HepG2 (cell line): ENCODE measurements around the gene RAB28. TPM values are rescaled to one million over a fixed set of nuclear protein-coding genes. Genes with fewer than 3 reads are reported as not detected.

Experiments
- ATAC-seq: fragments of 200-7000 bp; cut with Tn5 transposase; 3 replicates; pipeline ENCODE4 v1.9.1; 2020; ENCODE audit warnings: mild to moderate bottlenecking, moderate library complexity
- BruUV-seq: library from RNA; stranded (reverse); fragments of 400-500 nt; replicated peaks from 2 replicates; lab custom pipeline; 2021; lab: Mats Ljungman, UMichigan
- CTCF ChIA-PET: fragments of 300-600 bp; formaldehyde crosslinking; extraction: SDS; loops from one replicate; lab custom pipeline; 2021; ENCODE audit warnings: low total read pairs, inconsistent platforms, low intra/inter-chr PET ratio; lab: Yijun Ruan, JAX
- POLR2A ChIA-PET: fragments of 350-600 bp; sonication (Branson Sonifier 250); formaldehyde crosslinking; loops from one replicate; lab custom pipeline; 2020; ENCODE audit warnings: antibody characterized with exemption, inconsistent platforms; lab: Yijun Ruan, JAX
- DNase-seq: peaks from one replicate; pipeline ENCODE4 v3.0.0-alpha.2; 2015; ENCODE audit warnings: low spot score
- FAIRE-seq: peaks from 3 replicates; lab custom pipeline; 2011; peaks lifted over from hg19 to GRCh38; lab: Jason Lieb, UNC
- H2AFZ ChIP-seq: one replicate; pipeline ENCODE4 v1.6.1; 2011; ENCODE audit warnings: low read length, inconsistent platforms
- H3K27ac ChIP-seq: fragments of 300-600 bp; 3 replicates; pipeline ENCODE4 v1.8.0; 2011; ENCODE audit warnings: mixed run types, mild to moderate bottlenecking, mixed read lengths, low read length, inconsistent platforms; ENCODE audit not compliant: insufficient read depth; ENCODE audit errors: extremely low read length
- H3K27me3 ChIP-seq, 2 experiments: fragments of 200-600 bp in 1 of 2; 2 replicates in 1 of 2; 3 replicates in 1 of 2; pipeline versions ENCODE4 v1.6.0 to v1.8.0; 2011; ENCODE audit warnings: low read length in 2 of 2, mild to moderate bottlenecking in 2 of 2, moderate library complexity in 2 of 2, inconsistent platforms in 1 of 2; ENCODE audit not compliant: insufficient read depth in 2 of 2, control insufficient read depth in 1 of 2
- H3K36me3 ChIP-seq, 2 experiments: fragments of 200-600 bp in 1 of 2; replicated peaks in 1 of 2; 2 replicates in 1 of 2; 3 replicates in 1 of 2; pipeline versions ENCODE4 v1.5.1 to v1.8.0; 2011; ENCODE audit warnings: low read length in 2 of 2, inconsistent platforms in 1 of 2; ENCODE audit not compliant: insufficient read depth in 2 of 2, control insufficient read depth in 1 of 2
- H3K4me1 ChIP-seq: 2 replicates; pipeline ENCODE4 v1.5.1; 2012; ENCODE audit warnings: low read length, inconsistent platforms; ENCODE audit not compliant: insufficient read depth
- H3K4me2 ChIP-seq: 2 replicates; pipeline ENCODE4 v1.6.0; 2011; ENCODE audit warnings: low read depth, low read length, inconsistent platforms
- H3K4me3 ChIP-seq, 3 experiments: fragments of 200-600 bp in 1 of 3; sonication (generic), shearing (Covaris generic) in 1 of 3; replicated peaks in 1 of 3; 2 replicates each; pipeline ENCODE4 v1.5.1; 2011 to 2016; ENCODE audit warnings: low read length in 3 of 3, inconsistent platforms in 2 of 3, low read depth in 2 of 3, mild to moderate bottlenecking in 2 of 3, control low read depth in 1 of 3, mixed read lengths in 1 of 3; ENCODE audit not compliant: insufficient read depth in 1 of 3
- H3K79me2 ChIP-seq: one replicate; pipeline ENCODE4 v1.6.1; 2011; ENCODE audit warnings: low read length, inconsistent platforms; ENCODE audit not compliant: insufficient read depth
- H3K9ac ChIP-seq: 2 replicates; pipeline ENCODE4 v1.6.0; 2011; ENCODE audit warnings: mild to moderate bottlenecking, low read depth, low read length, inconsistent platforms; ENCODE audit not compliant: insufficient read depth
- H3K9me3 ChIP-seq: 2 replicates; pipeline ENCODE4 v1.5.1; 2012; ENCODE audit warnings: mild to moderate bottlenecking, low read length
- H4K20me1 ChIP-seq: 2 replicates; pipeline ENCODE4 v1.6.0; 2011; ENCODE audit warnings: inconsistent platforms, mild to moderate bottlenecking, low read length, moderate library complexity; ENCODE audit not compliant: insufficient read depth
- KDM1A ChIP-seq: IDR thresholded peaks from 2 replicates; pipeline ENCODE4 v1.6.1; 2016; ENCODE audit warnings: missing compliant biosample characterization
- KDM4B ChIP-seq: sonication (generic); formaldehyde crosslinking; IDR thresholded peaks from 2 replicates; pipeline ENCODE4 v1.4.0; 2020; ENCODE audit warnings: missing genetic modification reagents
- KDM5B ChIP-seq: sonication (generic); formaldehyde crosslinking; IDR thresholded peaks from 2 replicates; pipeline ENCODE4 v1.4.0; 2020; ENCODE audit warnings: missing genetic modification reagents, mild to moderate bottlenecking, borderline replicate concordance
- SALL2 ChIP-seq: sonication (generic); formaldehyde crosslinking; IDR thresholded peaks from 2 replicates; pipeline ENCODE4 v1.8.1; 2023; ENCODE audit warnings: mild to moderate bottlenecking, missing genetic modification reagents, inconsistent platforms
- ZNF136 ChIP-seq: sonication (generic); formaldehyde crosslinking; IDR thresholded peaks from 2 replicates; pipeline ENCODE4 v1.8.1; 2022; ENCODE audit warnings: low read depth, mild to moderate bottlenecking, moderate library complexity, missing genetic modification reagents
- ZNF335 ChIP-seq: sonication (generic); formaldehyde crosslinking; IDR thresholded peaks from 2 replicates; pipeline ENCODE4 v1.4.0; 2020; ENCODE audit warnings: missing genetic modification reagents
- WGBS: methylation state at CpG from one replicate; pipeline ENCODE4 v1.1.6; 2017; ENCODE audit warnings: low lambda C conversion rate; 5-methylcytosine and 5-hydroxymethylcytosine counted together
- in situ Hi-C: cut with HindIII; loops from 2 replicates; pipeline ENCODE4 v1.10.0; 2017; ENCODE audit warnings: low pct_unique_long_range_greater_than_20kb; ENCODE audit not compliant: extremely low pct_ligation_motif_present
- intact Hi-C: fragments of 100-400 bp; cut with micrococcal nuclease; formaldehyde crosslinking; loops from one replicate; pipeline ENCODE4 v1.10.0; 2022; ENCODE audit not compliant: unreplicated experiment
- polyA plus RNA-seq, 8 experiments: library from polyadenylated mRNA; depleted of rRNA in 3 of 8; stranded (reverse) in 7 of 8; unstranded in 1 of 8; fragments of >200 nt; fragmentation: Illumina TruSeq in 4 of 8; extraction: Trizol in 4 of 8; gene quantifications; 2 replicates each; pipeline versions ENCODE4 v1.2.1 to v1.2.3, GENCODE V29; 2011 to 2016; ENCODE audit warnings: low read depth in 4 of 8, missing spikeins in 1 of 8, mixed read lengths in 1 of 8; ENCODE audit not compliant: insufficient read depth in 1 of 8
- total RNA-seq, 5 experiments: library from RNA; depleted of rRNA; stranded (reverse); fragments of >200 nt; fragmentation: Illumina TruSeq; extraction: Trizol; gene quantifications; 2 replicates each; pipeline ENCODE4 v1.2.3, GENCODE V29; 2016; ENCODE audit warnings: low read depth in 1 of 5
- TF ChIP-seq, protein P1 (sequence below): sonication (generic); formaldehyde crosslinking; IDR thresholded peaks from 2 replicates; pipeline ENCODE4 v1.9.0; 2022; ENCODE audit warnings: missing genetic modification reagents, mild to moderate bottlenecking, borderline replicate concordance

RAB28 gene
- total and polyA plus RNA-seq, 2 of the 13 experiments (the other 11 are each of a cell fraction or from before 2014, with no cell fraction given), result 11.8 to 18.2 TPM

GRCh38 chr4:13452927-13453579, 31.1 kb downstream of the RAB28 start:
- Histone ChIP-seq H4K20me1 (no peaks in the 10 kb centered on the region), H3K4me2 (no peak overlapping the region), H2AFZ (no peak overlapping the region), H3K36me3 (peaks cover 5 to 14% of the 10 kb centered on the region in 2 experiments; a peak in 3 of 5 replicates), H3K79me2 (no peaks in the 10 kb centered on the region), H3K27ac (no peak overlapping the region), H3K9ac (no peak overlapping the region), H3K4me1 (no peaks in the 10 kb centered on the region), H3K27me3 (no peaks in the 10 kb centered on the region), H3K4me3 (no peak overlapping the region), H3K9me3 (no peaks in the 10 kb centered on the region)
- intact Hi-C loops, result no loop called here
- WGBS, result 100% methylated on average over 1 of the region's 1 CpG
- in situ Hi-C loops, result no loop called here
- DNase-seq (no peak), FAIRE-seq (no peak), ATAC-seq (no peak)
- BruUV-seq, result no TSS peak
- POLR2A ChIA-PET, result no interaction called here
- CTCF ChIA-PET, result no interaction called here
- TF ChIP-seq, protein P1, sequence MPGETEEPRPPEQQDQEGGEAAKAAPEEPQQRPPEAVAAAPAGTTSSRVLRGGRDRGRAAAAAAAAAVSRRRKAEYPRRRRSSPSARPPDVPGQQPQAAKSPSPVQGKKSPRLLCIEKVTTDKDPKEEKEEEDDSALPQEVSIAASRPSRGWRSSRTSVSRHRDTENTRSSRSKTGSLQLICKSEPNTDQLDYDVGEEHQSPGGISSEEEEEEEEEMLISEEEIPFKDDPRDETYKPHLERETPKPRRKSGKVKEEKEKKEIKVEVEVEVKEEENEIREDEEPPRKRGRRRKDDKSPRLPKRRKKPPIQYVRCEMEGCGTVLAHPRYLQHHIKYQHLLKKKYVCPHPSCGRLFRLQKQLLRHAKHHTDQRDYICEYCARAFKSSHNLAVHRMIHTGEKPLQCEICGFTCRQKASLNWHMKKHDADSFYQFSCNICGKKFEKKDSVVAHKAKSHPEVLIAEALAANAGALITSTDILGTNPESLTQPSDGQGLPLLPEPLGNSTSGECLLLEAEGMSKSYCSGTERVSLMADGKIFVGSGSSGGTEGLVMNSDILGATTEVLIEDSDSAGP (CRISPR knock-in tag), result no peak
- TF ChIP-seq KDM1A (CRISPR knock-in tag), result no peak
- TF ChIP-seq KDM5B (CRISPR knock-in tag), result no peak
- no peak for TF ChIP-seq KDM4B (CRISPR knock-in tag)
- TF ChIP-seq SALL2, result no peak
- TF ChIP-seq ZNF335 (CRISPR knock-in tag), result no peak
- no peak for TF ChIP-seq ZNF136 (CRISPR knock-in tag)
